Measurements from ENCODE around the gene SNX10. TPM values are rescaled to one million over a fixed set of nuclear protein-coding genes. Genes with fewer than 3 reads are reported as not detected.

The SNX10 gene
- total and polyA plus RNA-seq, 2 of the 4 experiments (the other 2 are of a cell fraction), result not detected

- Histone ChIP-seq H2BK15ac (ENCODE audit: low read depth, low read length) (no peak overlapping the region), H2AK5ac (ENCODE audit: low read depth, low read length) (no peak overlapping the region), H2BK5ac (ENCODE audit: low read depth, low read length, poor library complexity, severe bottlenecking) (no peak overlapping the region), H3K79me1 (ENCODE audit: low read depth in 1 of 2, low read length in 2 of 2) (no peaks in the 10 kb centered on the region), H2AK9ac (replicated peaks; ENCODE audit: low read depth, low read length, poor library complexity) (no peak overlapping the region), H4K5ac (ENCODE audit: low read depth, low read length) (no peak overlapping the region), H3K36me3 (ENCODE audit: control insufficient read depth, insufficient read depth, low read length) (no peaks in the 10 kb centered on the region), H2BK20ac (ENCODE audit: low read depth, low read length) (no peak overlapping the region), H3K4me1 (ENCODE audit: control insufficient read depth, insufficient read depth, low read length) (no peaks in the 10 kb centered on the region), H3K4ac (ENCODE audit: low read depth, low read length) (no peak overlapping the region), H4K91ac (ENCODE audit: insufficient read depth, low read depth, low read length) (no peak overlapping the region), H3K18ac (ENCODE audit: low read depth, low read length) (no peak overlapping the region), H3K9me3 (ENCODE audit: control insufficient read depth, insufficient read depth, low read length) (no peaks in the 10 kb centered on the region), H3K56ac (ENCODE audit: extremely low read depth, insufficient read depth, low read length) (no peak overlapping the region), H3K9ac (ENCODE audit: low read depth, low read length) (no peak overlapping the region), H3K27me3 (ENCODE audit: control insufficient read depth, insufficient read depth, low read length) (no peaks in the 10 kb centered on the region), H3K14ac (replicated peaks; ENCODE audit: low read depth, low read length) (no peak overlapping the region), H2BK120ac (ENCODE audit: low read depth, low read length) (no peak overlapping the region), H2AFZ (replicated peaks; ENCODE audit: low read length, poor library complexity) (no peak overlapping the region), H4K8ac (ENCODE audit: low read depth in 2 of 2, low read length in 2 of 2) (no peak overlapping the region), H3K4me3 (ENCODE audit: insufficient read depth, low read depth, low read length) (no peak overlapping the region), H3K9me1 (ENCODE audit: insufficient read depth, low read length) (no peaks in the 10 kb centered on the region), H4K20me1 (ENCODE audit: insufficient read depth, low read length) (no peaks in the 10 kb centered on the region), H3K4me2 (ENCODE audit: low read depth, low read length) (no peak overlapping the region), H3K27ac (ENCODE audit: insufficient read depth, low read length) (no peak overlapping the region), H3K23ac (ENCODE audit: low read depth, low read length) (no peak overlapping the region)
- TF ChIP-seq POLR2A (IDR thresholded peaks at IDR 0.05; ENCODE audit: low read depth, low read length) (no peak), BHLHE40 (IDR thresholded peaks at IDR 0.05; ENCODE audit: low read depth, low read length) (no peak), MAFK (IDR thresholded peaks at IDR 0.05; ENCODE audit: low read depth, low read length) (no peak), RAD21 (IDR thresholded peaks at IDR 0.05; ENCODE audit: low read length) (no peak), CHD1 (IDR thresholded peaks at IDR 0.05; ENCODE audit: low read depth, low read length) (no peak), CEBPB (IDR thresholded peaks at IDR 0.05; ENCODE audit: low read depth, low read length) (no peak), NFE2L2 (IDR thresholded peaks at IDR 0.05; ENCODE audit: low read depth, low read length) (no peak), FOS (IDR thresholded peaks at IDR 0.05; ENCODE audit: low read depth, low read length) (no peak), ELK1 (IDR thresholded peaks at IDR 0.05; ENCODE audit: borderline replicate concordance, low read depth, low read length) (no peak), USF2 (IDR thresholded peaks at IDR 0.05; ENCODE audit: low read depth, low read length) (no peak), CTCF (conservative IDR thresholded peaks at IDR 0.05; ENCODE audit: low read depth, low read length) (no peak), MXI1 (IDR thresholded peaks at IDR 0.05; ENCODE audit: borderline replicate concordance, low read depth, low read length) (no peak), MAZ (IDR thresholded peaks at IDR 0.05; ENCODE audit: borderline replicate concordance, low read depth, low read length) (no peak)
- ChIA-PET POLR2A (ENCODE audit: unreplicated experiment) (no interaction called here), CTCF (no interaction called here)
- WGBS, 2 experiments (ENCODE audit: extremely low coverage in 2 of 2, insufficient read length in 1 of 2), result no CpG with 5 or more reads among the region's 1 CpG
- intact Hi-C loops (cut with micrococcal nuclease), result no loop called here
- dilution Hi-C loops (cut with HindIII; ENCODE audit: low sequenced_read_pairs, unreplicated experiment), result no loop called here
- no peak for ATAC-seq (ENCODE audit: low read depth)
- in situ Hi-C loops (cut with MboI; ENCODE audit: low sequenced_read_pairs), result no loop called here
- no peak for DNase-seq
- no TSS peak for BruUV-seq (replicated peaks)
These were observed 124.3 kb downstream of the SNX10 start for GRCh38 chr7:26416004-26416403.

All from IMR-90 (cell line).